ENCODE results near the gene PCDHGA7. TPM values are rescaled to one million over a fixed set of nuclear protein-coding genes. Genes with fewer than 3 reads are reported as not detected.
"Not testable (repeated sequence)": the region's sequence is repeated elsewhere in the genome, so short reads cannot be mapped to it uniquely, and the experiment has no call there.

Gene PCDHGA7
- total RNA-seq: 5.8 TPM

GRCh38 chr5:141382469-141383294, at the start of gene PCDHGA7:
Gene PCDHGA7, plus strand, starts transcription at chr5:141382742. Its CDS starts 158 bp downstream, at chr5:141382900.
- no peak for DNase-seq (ENCODE audit: low spot score)

- no peak for DNase-seq (ENCODE audit: low spot score)
Observed at GRCh38 chr5:141338538-141339306, 43.8 kb upstream of the PCDHGA7 start, which contains the start of gene PCDHGA2. Gene PCDHGA2, plus strand, starts transcription at chr5:141338760.

GRCh38 chr5:141340781-141341354, 41.7 kb upstream of the PCDHGA7 start:
- not testable (repeated sequence) for DNase-seq (ENCODE audit: low spot score)

GRCh38 chr5:141342773-141343172, 39.8 kb upstream of the PCDHGA7 start:
- no peak for DNase-seq (ENCODE audit: low spot score)

- no peak for DNase-seq (ENCODE audit: low spot score)
Observed at GRCh38 chr5:141343242-141343952, 39.1 kb upstream of the PCDHGA7 start, which contains the start of gene PCDHGA3. Gene PCDHGA3, plus strand, starts transcription at chr5:141343829. Its CDS starts 205 bp downstream, at chr5:141344034.

- DNase-seq (ENCODE audit: low spot score): no peak
Observed at GRCh38 chr5:141343953-141344463, 38.5 kb upstream of the PCDHGA7 start.

- DNase-seq (ENCODE audit: low spot score): no peak
Observed at GRCh38 chr5:141345327-141345726, 37.2 kb upstream of the PCDHGA7 start.

GRCh38 chr5:141346017-141346416, 36.5 kb upstream of the PCDHGA7 start:
- not testable (repeated sequence) for DNase-seq (ENCODE audit: low spot score)

GRCh38 chr5:141349917-141350619, 32.5 kb upstream of the PCDHGA7 start, which contains the start of gene PCDHGB1:
Gene PCDHGB1, plus strand, starts transcription at chr5:141350099. Its CDS starts 162 bp downstream, at chr5:141350261.
- DNase-seq (ENCODE audit: low spot score): no peak

GRCh38 chr5:141351591-141351990, 31.0 kb upstream of the PCDHGA7 start:
- DNase-seq (ENCODE audit: low spot score): no peak

- DNase-seq (ENCODE audit: low spot score): no peak
Observed at GRCh38 chr5:141354900-141355469, 27.6 kb upstream of the PCDHGA7 start, which contains the start of gene PCDHGA4. Gene PCDHGA4, plus strand, starts transcription at chr5:141355021. Its CDS starts 87 bp downstream, at chr5:141355108.

GRCh38 chr5:141355641-141356040, 26.9 kb upstream of the PCDHGA7 start:
- no peak for DNase-seq (ENCODE audit: low spot score)

GRCh38 chr5:141356133-141356532, 26.4 kb upstream of the PCDHGA7 start:
- DNase-seq (ENCODE audit: low spot score): no peak

GRCh38 chr5:141356950-141357349, 25.6 kb upstream of the PCDHGA7 start:
- DNase-seq (ENCODE audit: low spot score): no peak

GRCh38 chr5:141359790-141360426, 22.6 kb upstream of the PCDHGA7 start, which contains the start of gene PCDHGB2:
Gene PCDHGB2, plus strand, starts transcription at chr5:141359994. Its CDS starts 142 bp downstream, at chr5:141360136.
- no peak for DNase-seq (ENCODE audit: low spot score)

GRCh38 chr5:141360685-141361084, 21.9 kb upstream of the PCDHGA7 start:
- DNase-seq (ENCODE audit: low spot score): no peak

- DNase-seq (ENCODE audit: low spot score): no peak
Observed at GRCh38 chr5:141362719-141363118, 19.8 kb upstream of the PCDHGA7 start.

GRCh38 chr5:141363952-141364660, 18.4 kb upstream of the PCDHGA7 start, which contains the start of gene PCDHGA5:
Gene PCDHGA5, plus strand, starts transcription at chr5:141364162. Its CDS starts 169 bp downstream, at chr5:141364331.
- no peak for DNase-seq (ENCODE audit: low spot score)
